GOT3 (cell line): ENCODE results near the gene SCARF1.
"Not testable (repeated sequence)": the region's sequence is repeated elsewhere in the genome, so short reads cannot be mapped to it uniquely, and the experiment has no call there.

Source experiments
- DNase-seq: peaks from one replicate; lab custom pipeline; 2025; ENCODE audit warnings: mixed read lengths; lab: John Stamatoyannopoulos, UW

SCARF1 gene

DNA sequence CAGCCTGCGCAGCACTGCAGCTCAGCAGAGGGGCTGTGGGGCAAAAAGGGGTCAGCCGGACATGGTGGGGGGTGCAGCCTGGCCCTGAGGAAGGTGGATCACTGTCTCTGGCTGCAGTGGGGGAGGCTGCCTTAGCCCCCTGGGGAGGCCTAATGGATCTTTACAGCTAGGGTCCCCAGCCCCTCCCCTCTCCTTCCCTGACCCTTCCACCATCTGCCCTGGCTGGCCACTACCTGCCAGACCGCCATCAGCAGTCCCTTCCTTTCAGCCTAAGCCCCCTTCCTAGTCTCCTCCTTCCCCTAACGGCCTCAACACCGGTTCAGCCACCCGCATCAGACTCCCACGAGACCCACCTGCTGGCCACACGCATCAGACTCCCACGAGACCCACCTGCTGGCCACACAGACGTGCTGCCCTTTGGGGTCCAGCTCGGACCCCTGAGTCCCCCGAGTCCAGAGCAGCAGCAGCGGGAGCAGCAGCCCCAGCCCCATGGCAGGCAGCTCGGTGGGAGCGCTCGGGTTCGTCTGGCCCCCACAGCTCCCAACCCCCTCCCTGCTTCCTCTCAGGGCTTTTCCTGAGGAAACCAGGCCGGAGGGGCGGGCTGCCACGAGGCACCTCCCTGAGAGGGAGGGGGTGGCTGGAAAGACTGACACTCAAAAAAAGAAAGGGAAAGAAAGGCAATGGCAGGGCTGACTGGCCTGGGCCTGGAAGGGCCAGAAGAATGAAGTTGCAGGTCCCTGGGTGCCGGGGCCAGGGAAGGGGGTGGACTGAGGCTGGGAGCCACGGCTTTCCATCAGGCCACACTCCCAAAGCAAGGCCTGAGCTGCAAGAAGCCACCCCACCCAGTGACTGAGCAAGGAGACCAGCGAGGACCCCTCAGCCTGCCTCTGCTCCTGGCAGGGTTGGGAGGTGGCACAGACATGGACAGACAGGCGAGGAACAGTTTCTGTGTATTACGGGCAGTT, at the start of gene SCARF1:
SCARF1 (minus strand) TSS at position 526 of the 965 bp plus-strand sequence; CDS start at position 491, 35 bp downstream.
- DNase-seq = no peak

- DNase-seq = no peak
Observed at GRCh38 chr17:1693339-1693738, 47.8 kb upstream of the SCARF1 start.

DNA sequence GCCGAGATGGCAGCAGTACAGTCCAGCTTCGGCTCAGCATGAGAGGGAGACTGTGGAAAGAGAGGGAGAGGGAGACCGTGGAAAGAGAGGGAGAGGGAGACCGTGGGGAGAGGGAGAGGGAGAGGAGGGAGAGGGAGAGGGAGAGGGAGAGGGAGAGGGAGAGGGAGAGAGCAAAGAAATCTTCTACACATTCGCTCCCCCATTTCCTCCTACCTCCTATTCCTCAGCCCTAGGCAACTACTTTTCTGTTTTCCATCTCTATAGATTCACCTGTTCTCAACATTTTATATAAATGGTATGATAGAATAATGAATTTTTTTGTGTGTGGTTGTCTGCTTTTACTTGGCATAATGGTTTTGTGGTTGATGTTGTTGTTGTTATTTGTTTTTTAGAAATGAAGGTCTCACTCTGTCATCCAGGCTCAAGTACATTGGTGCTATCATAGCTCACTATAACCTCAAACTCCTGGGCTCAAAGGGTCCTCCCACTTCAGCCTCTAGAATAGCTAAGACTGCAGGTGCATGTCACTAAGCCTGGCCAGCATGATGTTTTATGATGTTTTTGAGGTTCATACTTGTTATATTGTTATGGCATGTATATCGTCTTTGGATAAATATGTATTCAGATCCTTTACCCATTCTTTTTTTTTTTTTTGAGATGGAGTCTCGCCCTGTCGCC, 45.2 kb upstream of the SCARF1 start:
- DNase-seq = no peak

DNA sequence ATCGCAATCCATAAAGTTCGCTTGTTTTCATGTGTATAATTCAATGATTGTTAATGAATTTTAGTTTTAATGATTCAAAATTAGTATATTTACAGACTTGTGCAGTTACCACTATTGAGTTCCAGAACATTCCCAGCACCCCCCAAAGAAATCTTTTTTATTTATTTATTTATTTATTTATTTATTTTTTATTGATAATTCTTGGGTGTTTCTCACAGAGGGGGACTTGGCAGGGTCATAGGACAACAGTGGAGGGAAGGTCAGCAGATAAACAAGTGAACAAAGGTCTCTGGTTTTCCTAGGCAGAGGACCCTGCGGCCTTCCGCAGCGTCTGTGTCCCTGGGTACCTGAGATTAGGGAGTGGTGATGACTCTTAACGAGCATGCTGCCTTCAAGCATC, 42.9 kb upstream of the SCARF1 start:
- not testable (repeated sequence) for DNase-seq

- DNase-seq = no peak
Observed at GRCh38 chr17:1686086-1686485, 40.6 kb upstream of the SCARF1 start.

DNA sequence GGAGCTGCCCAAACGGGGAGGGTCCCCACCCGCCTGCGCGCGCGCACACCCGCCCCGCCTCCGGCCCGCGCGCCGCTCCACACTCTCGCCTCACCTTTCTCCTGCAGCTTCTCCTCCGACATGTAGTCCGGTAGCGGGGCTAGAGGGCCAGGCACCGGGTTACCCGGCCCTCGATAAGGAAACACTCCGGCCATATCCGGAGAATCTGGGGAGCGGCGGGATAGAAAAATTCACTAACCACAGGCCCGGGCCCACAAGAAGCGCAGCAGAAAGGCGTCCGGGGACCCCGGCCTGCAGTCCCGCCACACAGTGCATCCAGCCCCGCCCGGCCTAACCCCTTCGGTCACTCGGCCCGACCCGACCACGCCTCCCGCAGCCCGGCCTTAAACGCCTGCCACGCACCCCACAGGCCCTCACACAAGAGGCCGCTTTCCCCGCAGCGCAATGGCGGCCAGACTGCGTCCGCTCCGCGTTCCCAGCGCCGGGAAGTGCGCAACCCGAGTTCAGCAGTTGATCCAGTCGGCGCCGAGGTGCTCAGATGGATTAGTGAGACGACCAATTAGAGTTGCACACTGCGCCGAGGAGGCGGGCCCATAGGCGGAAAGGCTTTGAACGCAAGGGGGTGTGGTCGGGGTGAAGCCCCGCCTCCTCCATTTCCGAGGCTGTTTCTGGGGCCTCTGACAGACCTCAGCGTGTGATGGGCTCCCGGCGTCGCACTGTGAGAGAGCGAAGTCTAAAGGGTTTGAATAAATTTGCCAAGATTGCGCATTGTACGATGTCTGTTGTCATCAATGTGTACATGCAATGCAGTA, 39.1 kb upstream of the SCARF1 start, which contains the start of gene PRPF8:
PRPF8 (minus strand) TSS at position 490 of the 812 bp plus-strand sequence; CDS start at position 194, 296 bp downstream.
- peak; percentile 96 for DNase-seq

DNA sequence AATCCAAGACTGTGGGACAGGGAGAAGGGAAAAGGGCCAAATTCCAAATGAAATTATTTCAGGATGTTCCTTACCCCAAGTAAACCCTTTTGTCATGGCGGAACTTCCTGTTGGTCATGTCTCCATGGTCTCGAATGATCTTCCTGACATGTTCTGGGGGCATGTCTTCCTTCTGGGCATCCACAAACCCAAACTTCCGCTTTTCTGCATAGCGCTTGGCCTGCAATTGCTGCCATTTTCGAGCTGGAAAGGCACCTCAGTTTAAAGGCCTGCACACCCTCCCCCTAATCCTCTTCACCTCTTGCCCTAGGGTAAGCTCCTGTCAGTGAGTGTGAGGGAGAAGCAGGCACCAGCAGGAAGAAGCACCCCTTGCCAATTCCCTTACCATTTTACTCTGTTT, 37.9 kb upstream of the SCARF1 start:
- no peak for DNase-seq

GRCh38 chr17:1676401-1676800, 30.9 kb upstream of the SCARF1 start:
- no peak for DNase-seq

DNA sequence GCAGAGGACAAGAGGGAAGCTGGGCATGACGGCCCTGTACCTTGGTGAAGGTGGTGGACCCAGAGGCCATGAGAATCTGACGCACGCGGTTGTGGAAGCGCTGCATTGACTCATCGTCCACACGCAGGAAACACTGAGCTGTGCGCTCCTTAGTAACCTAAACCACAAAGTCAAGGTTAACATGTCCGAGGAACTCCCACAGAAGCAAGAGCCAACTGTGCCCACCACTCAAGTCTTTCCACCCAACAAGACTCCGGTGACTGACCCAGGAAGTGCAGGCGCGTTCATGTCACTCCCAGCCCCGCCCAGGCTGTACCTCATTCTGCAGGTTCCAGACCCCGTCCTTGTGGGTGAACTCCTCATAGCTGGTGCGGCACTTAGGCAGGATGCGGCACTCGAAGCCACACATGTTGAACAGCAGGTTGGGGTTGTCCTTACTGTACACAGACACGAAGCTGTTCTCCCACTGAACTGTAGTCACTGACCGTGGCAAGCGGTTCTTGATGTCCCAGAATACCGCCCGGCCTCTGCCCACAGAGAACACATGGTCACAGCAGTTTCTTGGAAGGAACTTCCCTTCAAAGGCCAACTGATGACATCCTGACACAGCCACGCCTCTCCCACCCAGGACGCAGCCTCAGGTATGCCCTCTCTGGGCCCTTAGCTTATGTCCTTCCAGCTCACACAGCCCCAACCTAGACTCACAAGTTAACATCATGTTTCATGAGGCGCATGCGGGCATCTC, 27.7 kb upstream of the SCARF1 start:
- no peak for DNase-seq

DNA sequence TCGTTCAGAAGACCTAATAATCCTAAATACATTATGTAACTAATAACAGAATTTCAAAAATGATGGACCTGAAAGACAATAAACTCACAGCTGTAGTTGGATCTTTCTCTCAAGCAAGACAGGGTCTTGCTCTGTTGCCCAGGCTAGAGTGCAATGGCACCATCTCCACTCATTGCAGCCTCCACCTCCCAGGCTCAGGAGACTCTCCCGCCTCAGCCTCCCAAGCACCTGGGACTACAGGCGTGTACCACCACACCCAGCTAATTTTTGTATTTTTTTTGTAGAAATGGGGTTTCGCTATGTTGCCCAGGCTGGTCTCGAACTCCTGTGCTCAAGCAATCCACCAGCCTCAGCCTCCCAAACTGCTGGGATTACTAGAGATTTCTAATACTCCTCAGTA, 18.4 kb upstream of the SCARF1 start:
- not testable (repeated sequence) for DNase-seq

GRCh38 chr17:1661045-1661444, 15.5 kb upstream of the SCARF1 start:
- DNase-seq = no peak

DNA sequence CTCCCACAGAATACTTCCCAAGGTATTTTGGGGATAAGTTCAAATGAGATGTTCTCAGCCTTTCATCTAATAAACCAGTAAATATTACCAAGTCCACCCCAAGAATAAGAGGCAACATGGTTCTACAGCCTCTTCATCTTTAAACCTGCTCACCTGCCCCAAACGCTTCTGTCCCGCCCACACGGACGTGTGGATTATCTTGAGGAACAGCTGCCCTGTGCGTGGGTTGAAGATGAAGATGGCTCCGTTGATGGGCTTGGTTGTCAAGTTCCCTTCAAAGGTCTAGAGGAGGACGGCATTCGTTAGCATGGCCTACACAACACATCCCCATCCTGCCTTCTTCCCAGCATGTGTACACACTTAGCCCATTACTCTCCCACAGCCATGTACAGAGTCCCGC, 12.6 kb upstream of the SCARF1 start:
- DNase-seq = no peak

- no peak for DNase-seq
Observed at GRCh38 chr17:1653735-1654134, 8.2 kb upstream of the SCARF1 start.

DNA sequence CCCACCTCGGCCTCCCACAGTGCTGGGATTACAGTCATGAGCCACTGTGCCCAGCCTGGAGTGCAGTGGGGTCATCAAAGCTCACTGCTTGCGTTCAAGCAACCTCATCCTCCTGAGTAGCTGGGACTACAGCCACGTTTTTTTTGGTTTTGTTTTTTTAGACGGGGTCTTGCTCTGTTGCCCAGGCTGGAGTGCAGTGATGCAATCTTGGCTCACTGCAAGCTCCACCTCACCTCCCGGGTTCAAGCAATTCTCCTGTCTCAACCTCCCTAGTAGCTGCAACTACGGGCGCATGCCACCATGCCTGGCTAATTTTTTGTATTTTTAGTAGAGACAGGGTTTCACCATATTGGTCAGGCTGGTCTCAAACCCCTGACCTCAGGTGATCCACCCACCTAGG, 7.3 kb upstream of the SCARF1 start:
- DNase-seq = not testable (repeated sequence)

DNA sequence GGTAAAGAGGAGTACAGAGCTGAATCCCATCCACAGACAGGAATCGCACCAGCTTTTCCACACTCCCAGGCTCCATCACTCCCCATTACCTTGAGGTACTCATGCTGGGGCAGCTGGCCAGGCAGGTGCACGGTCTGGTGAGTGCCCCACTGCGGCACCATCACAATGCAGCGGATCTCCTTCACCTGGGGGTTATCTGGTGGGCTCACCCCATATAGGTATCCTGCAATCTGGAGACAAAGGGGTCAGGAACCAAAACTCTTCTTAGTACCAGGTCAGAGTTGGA, 6.0 kb upstream of the SCARF1 start:
- DNase-seq = no peak

DNA sequence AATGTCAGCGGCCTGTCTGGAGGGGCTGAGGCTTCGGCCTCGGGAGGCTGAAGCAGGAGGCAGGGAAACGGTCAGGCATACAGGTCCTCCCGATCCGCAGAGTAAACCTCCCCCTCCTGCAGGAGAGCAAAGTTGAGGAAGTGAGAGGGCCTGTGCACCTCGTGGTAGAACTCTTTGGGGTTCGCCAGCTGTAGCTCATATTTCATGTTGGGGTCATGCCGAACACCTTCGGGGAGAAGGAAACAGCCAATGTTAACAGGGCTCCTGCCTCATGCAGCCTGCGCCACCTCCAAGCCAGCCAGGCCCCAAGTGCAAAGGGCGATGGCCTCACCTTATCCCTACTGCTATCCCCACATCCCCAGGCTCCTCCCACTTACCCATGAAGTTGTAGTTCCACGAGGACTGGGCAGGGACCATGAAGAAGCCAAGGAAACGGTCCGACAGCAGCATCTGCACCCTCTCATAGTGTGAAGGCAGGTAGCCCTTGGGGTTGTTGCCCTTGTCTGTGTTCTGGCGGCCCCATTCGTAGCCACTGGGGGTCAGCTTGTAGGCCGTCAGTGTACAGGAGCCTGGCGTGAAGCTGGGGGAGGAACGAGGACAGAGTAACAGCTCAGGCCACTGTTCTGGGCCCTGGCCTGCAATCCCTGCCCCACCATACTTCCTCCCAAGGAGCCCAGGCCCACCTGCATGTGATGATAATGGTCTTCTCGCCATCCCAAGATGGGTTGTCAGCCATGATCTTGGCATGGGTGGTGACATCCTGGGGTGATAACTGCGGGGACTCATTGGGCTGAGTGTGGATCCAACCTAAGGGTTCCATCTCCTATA, 5.4 kb upstream of the SCARF1 start:
- DNase-seq = no peak

DNA sequence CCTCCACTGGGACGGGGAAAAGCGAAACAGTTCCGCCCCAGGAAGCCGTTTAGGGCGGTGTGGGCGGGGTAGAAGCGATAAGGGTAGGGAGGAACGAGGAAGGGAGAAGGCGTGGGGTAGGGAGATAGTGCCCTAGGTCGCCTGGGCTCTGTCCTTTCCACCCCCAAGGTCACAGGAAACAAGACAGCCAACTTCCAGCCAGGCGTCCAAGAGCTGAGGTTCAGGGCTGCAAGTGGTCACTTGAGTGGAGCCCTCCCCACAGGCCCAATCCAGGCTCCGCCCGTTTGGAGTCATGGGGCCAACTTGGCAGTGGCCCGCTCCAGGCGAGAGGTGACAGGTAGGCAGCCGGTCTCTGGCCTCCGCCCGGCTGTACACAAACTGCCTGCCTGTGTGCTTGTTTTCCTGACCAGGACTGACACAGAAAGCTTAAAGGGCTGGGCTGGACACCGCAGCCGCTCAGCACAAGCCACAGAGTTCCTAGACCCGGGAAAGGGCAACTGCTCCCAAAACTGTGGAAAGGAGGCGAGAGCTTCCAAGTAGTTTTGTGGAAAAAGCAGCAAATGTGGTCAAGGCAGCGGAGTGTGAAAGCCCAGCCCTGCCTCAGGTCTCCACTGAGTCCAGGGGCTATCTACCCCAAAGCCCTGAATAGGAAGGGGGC, 4.4 kb upstream of the SCARF1 start, which contains the start of gene RILP:
RILP (minus strand) TSS at position 23 of the 658 bp plus-strand sequence. CDS start 62 bp downstream, outside the sequence.
- no peak for DNase-seq

GRCh38 chr17:1648963-1649843, 3.7 kb upstream of the SCARF1 start:
- peak; percentile 86 for DNase-seq
